Amniotic stem cell (primary cell): ENCODE results near the gene CRKL.
A peak's percentile ranks its signal among the peaks of the same experiment; 100 is the strongest.

Experiments
- DNase-seq: peaks from one replicate; lab custom pipeline; 2025; lab: John Stamatoyannopoulos, UW

Gene CRKL

DNA sequence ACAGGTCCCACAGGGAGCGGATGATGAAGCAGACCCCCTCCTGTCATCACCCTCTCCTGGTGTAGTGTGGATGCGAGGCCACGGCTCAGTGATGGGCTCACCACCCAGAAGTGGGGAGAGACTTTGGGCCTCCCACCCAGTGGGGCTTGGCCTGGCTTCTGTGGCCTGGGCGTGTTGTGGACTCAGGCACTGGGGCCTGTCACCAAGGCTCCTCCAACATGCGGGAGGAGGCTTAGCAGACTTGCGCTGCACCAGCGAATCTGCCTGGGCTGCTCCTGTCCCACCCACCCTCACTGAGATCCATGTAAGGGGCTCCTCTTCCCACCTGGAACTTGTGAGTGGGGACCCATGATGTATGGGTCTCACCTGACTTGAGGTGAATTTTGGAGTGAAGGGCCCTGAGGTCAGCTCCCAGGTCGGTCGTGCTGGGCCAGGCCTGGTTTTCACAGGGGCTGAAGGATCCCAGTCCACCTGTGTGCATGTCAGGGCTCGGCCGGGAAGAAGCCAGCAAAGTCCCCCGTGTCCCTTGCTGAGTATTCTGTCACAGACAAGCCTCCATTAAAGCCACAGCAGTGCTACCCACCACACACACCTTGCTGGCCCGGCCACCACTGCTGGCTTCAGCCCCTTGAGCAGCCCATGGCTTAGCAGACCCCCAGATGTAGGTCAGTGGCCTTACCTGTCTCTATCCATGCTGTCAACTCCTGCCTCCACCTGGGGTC is 80.5 kb downstream of the CRKL start:
- no peak for DNase-seq

DNA sequence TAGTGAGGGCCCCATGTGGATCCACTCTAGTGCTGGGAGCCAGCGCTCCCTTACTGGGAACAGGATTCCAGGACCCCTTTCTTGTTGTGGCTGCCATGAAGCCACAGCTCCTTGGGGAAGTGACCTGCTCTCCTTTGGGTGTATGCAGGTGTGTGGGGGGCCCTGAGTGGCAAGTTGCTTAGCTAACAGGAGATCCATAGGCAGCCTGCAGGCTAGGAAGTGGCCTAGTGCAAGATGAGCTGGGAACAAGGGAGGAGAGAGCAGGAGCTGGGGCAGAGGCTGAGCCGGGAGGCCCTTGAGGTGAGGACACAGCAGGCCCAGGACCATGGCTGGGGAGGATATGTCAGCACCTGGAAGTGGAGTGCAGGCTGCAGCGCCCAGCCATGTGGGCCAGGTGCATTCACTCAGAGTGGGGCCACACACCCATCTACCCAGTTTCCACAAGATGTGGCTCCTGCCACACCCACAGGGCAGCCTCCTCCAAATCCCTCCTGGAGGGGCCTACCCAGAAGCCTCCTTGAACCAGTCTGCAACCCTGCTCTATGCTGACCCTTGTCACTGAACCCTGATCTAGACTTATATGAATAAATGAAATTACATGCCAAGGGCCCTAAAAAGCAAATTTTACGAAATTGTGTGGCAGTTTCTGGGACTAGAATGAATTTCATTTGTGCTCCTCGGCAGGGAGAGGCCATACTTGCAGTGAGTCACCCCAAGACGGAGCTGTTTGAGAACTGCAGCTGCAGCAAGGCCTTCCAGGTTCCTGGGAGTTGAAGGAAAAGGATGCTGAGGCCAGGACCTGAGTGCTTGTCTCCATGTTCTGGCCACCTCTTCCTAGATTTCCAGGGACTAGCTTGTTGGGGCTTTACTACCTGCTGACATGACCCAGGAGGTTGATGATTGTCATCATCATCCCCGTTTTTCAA is 81.5 kb downstream of the CRKL start:
- no peak for DNase-seq

- DNase-seq = no peak
Observed at GRCh38 chr22:20999350-21000206, 82.4 kb downstream of the CRKL start.

GRCh38 chr22:21000207-21000986 is 83.2 kb downstream of the CRKL start:
- DNase-seq = no peak

- DNase-seq = no peak
Observed at GRCh38 chr22:21000987-21001600, 83.9 kb downstream of the CRKL start.

- peak; percentile 89 for DNase-seq
Observed at GRCh38 chr22:21001601-21002325, 84.6 kb downstream of the CRKL start, which contains the start of gene THAP7. TSS of gene THAP7 (minus strand) at chr22:21002118. CDS start at chr22:21001911, 207 bp downstream.
